GM23338 (cell line): ENCODE data around the gene OMP. TPM values are rescaled to one million over a fixed set of nuclear protein-coding genes. Genes with fewer than 3 reads are reported as not detected.

ENCODE experiments used
- ATAC-seq: fragments of 200-7000 bp; cut with Tn5 transposase; 3 replicates; pipeline ENCODE4 v1.9.1; 2020
- DNase-seq: peaks from one replicate; pipeline ENCODE4 v3.0.0-alpha.2; 2015; ENCODE audit warnings: low spot score
- H2AFZ ChIP-seq: fragments of 200-600 bp; sonication (generic); 2 replicates; pipeline ENCODE4 v1.8.0; 2016; ENCODE audit warnings: antibody characterized with exemption, mild to moderate bottlenecking, moderate library complexity
- H3F3A ChIP-seq: fragments of 200-600 bp; sonication (generic); replicated peaks from 2 replicates; pipeline ENCODE4 v1.8.0; 2017; ENCODE audit warnings: antibody characterized with exemption, mixed run types, low read depth
- H3K27ac ChIP-seq: fragments of 200-600 bp; sonication (generic); 2 replicates; pipeline ENCODE4 v1.6.1; 2016; ENCODE audit warnings: low read depth
- H3K27me3 ChIP-seq: fragments of 200-600 bp; sonication (generic); 2 replicates; pipeline ENCODE4 v1.8.0; 2016; ENCODE audit warnings: mild to moderate bottlenecking, mixed run types, moderate library complexity; ENCODE audit not compliant: insufficient read depth
- H3K36me3 ChIP-seq: fragments of 200-600 bp; sonication (generic); 2 replicates; pipeline ENCODE4 v1.8.0; 2016; ENCODE audit warnings: mild to moderate bottlenecking; ENCODE audit not compliant: insufficient read depth
- H3K4me1 ChIP-seq: fragments of 200-600 bp; sonication (generic); 2 replicates; pipeline ENCODE4 v1.8.0; 2016; ENCODE audit warnings: mild to moderate bottlenecking, moderate library complexity; ENCODE audit not compliant: insufficient read depth
- H3K4me2 ChIP-seq: fragments of 200-600 bp; sonication (generic); 2 replicates; pipeline ENCODE4 v1.7.1; 2017; ENCODE audit warnings: mixed run types
- H3K4me3 ChIP-seq: fragments of 200-600 bp; sonication (generic); 2 replicates; pipeline ENCODE4 v1.6.1; 2016; ENCODE audit warnings: mixed run types
- H3K79me2 ChIP-seq: fragments of 200-600 bp; sonication (generic); replicated peaks from 2 replicates; pipeline ENCODE4 v1.8.0; 2017; ENCODE audit warnings: mild to moderate bottlenecking; ENCODE audit not compliant: insufficient read depth
- H3K9me2 ChIP-seq: fragments of 200-600 bp; sonication (generic); 2 replicates; pipeline ENCODE4 v1.8.0; 2017; ENCODE audit not compliant: insufficient read depth
- H4K20me1 ChIP-seq: fragments of 200-600 bp; sonication (generic); replicated peaks from 2 replicates; pipeline ENCODE4 v1.8.0; 2017; ENCODE audit warnings: mild to moderate bottlenecking; ENCODE audit not compliant: insufficient read depth
- H3K27ac Mint-ChIP-seq: 2 replicates; pipeline ENCODE4 v1.8.0; 2020; ENCODE audit warnings: inconsistent platforms, mild to moderate bottlenecking, moderate library complexity, mixed read lengths
- H3K27me3 Mint-ChIP-seq: 3 replicates; pipeline ENCODE4 v1.8.0; 2022; ENCODE audit warnings: low read depth, mild to moderate bottlenecking, moderate library complexity, mixed read lengths, inconsistent platforms; ENCODE audit not compliant: insufficient read depth, poor library complexity
- H3K36me3 Mint-ChIP-seq: 3 replicates; pipeline ENCODE4 v1.8.0; 2021; ENCODE audit warnings: low read depth, mild to moderate bottlenecking, inconsistent platforms, moderate library complexity, mixed read lengths
- H3K4me1 Mint-ChIP-seq: 3 replicates; pipeline ENCODE4 v1.8.0; 2020; ENCODE audit warnings: mild to moderate bottlenecking, inconsistent platforms, mixed read lengths
- H3K4me3 Mint-ChIP-seq: 3 replicates; pipeline ENCODE4 v1.8.0; 2021; ENCODE audit warnings: moderate library complexity, mild to moderate bottlenecking, inconsistent platforms, mixed read lengths
- H3K9me3 Mint-ChIP-seq: 3 replicates; pipeline ENCODE4 v1.8.0; 2020; ENCODE audit warnings: moderate library complexity, mild to moderate bottlenecking, inconsistent platforms, mixed read lengths
- CREB1 ChIP-seq: fragments of 250-450 bp; sonication (Bioruptor Pico); IDR thresholded peaks from 2 replicates; pipeline ENCODE4 v1.5.0; 2020; ENCODE audit warnings: low read depth, mild to moderate bottlenecking, moderate library complexity
- CTCF ChIP-seq, 2 experiments: fragments of 200-600 bp in 1 of 2; sonication (generic) in 1 of 2; conservative IDR thresholded peaks; 2 replicates each; pipeline versions ENCODE4 v1.5.1 to v1.6.1; 2016 to 2017; ENCODE audit warnings: antibody characterized with exemption in 2 of 2, low read depth in 2 of 2, mild to moderate bottlenecking in 2 of 2, moderate library complexity in 1 of 2
- EZH2 ChIP-seq: fragments of 200-600 bp; sonication (generic); IDR thresholded peaks from one replicate; pipeline ENCODE4 v1.8.0; 2017; ENCODE audit warnings: antibody characterized with exemption, mild to moderate bottlenecking, low read depth; ENCODE audit not compliant: unreplicated experiment
- EZH2phosphoT487 ChIP-seq: fragments of 200-600 bp; sonication (generic); IDR thresholded peaks from one replicate; pipeline ENCODE4 v1.8.1; 2018; ENCODE audit warnings: antibody characterized with exemption; ENCODE audit not compliant: unreplicated experiment
- JUNB ChIP-seq: IDR thresholded peaks from one replicate; pipeline ENCODE4 v1.6.1; 2016; ENCODE audit warnings: antibody characterized with exemption; ENCODE audit not compliant: unreplicated experiment
- NANOG ChIP-seq: IDR thresholded peaks from 2 replicates; pipeline ENCODE4 v1.6.1; 2016; ENCODE audit warnings: antibody characterized with exemption, borderline replicate concordance
- POLR2AphosphoS5 ChIP-seq: IDR thresholded peaks from 2 replicates; pipeline ENCODE4 v1.6.1; 2016; ENCODE audit warnings: antibody characterized with exemption, low read depth
- STAT1 ChIP-seq: IDR thresholded peaks from one replicate; pipeline ENCODE4 v1.6.1; 2016; ENCODE audit warnings: antibody characterized with exemption; ENCODE audit not compliant: unreplicated experiment
- ZNF114 ChIP-seq: fragments of 250-450 bp; sonication (Bioruptor Pico); IDR thresholded peaks from 2 replicates; pipeline ENCODE4 v1.5.0; 2020; ENCODE audit warnings: mild to moderate bottlenecking, moderate library complexity
- ZNF331 ChIP-seq: fragments of 250-450 bp; sonication (Bioruptor Pico); IDR thresholded peaks from 2 replicates; pipeline ENCODE4 v1.5.0; 2020; ENCODE audit warnings: low read depth, mild to moderate bottlenecking, moderate library complexity
- ZNF462 ChIP-seq: fragments of 250-450 bp; sonication (Bioruptor Pico); IDR thresholded peaks from 2 replicates; pipeline ENCODE4 v1.5.0; 2020; ENCODE audit warnings: mild to moderate bottlenecking, moderate library complexity
- polyA plus RNA-seq: library from polyadenylated mRNA; unstranded; fragments of >200 nt; fragmentation: Nextera tagmentation; extraction: Ambion mirVana; gene quantifications from 2 replicates; pipeline ENCODE4 v1.2.1, GENCODE V29; 2016
- total RNA-seq: library from RNA; depleted of rRNA; stranded (reverse); fragments of >200 nt; shearing (Covaris generic); gene quantifications from 2 replicates; pipeline ENCODE4 v1.2.3, GENCODE V29; 2014
- TF ChIP-seq, protein P1 (sequence below): IDR thresholded peaks from one replicate; pipeline ENCODE4 v1.6.1; 2018; ENCODE audit warnings: antibody characterized with exemption; ENCODE audit not compliant: unreplicated experiment
- TF ChIP-seq, protein P2 (sequence below): IDR thresholded peaks from 2 replicates; pipeline ENCODE4 v1.6.1; 2016; ENCODE audit warnings: antibody characterized with exemption

OMP gene
- total and polyA plus RNA-seq, 2 experiments from 2014 or later = 1.0 TPM; not detected in 1

GRCh38 chr11:77125695-77126094, 23.1 kb downstream of the OMP start:
- H4K20me1 ChIP-seq = no peaks in the 10 kb centered on the region
- peaks cover 5% of the 10 kb centered on the region; the same call in 1 of the 3 replicates for H3K36me3 Mint-ChIP-seq
- H3K4me3 ChIP-seq = no peak overlapping the region
- H3K36me3 ChIP-seq = no peaks in the 10 kb centered on the region
- peaks cover 8% of the 10 kb centered on the region for H3K4me1 ChIP-seq
- ATAC-seq = no peak
- H2AFZ ChIP-seq = no peak overlapping the region
- TF ChIP-seq ZNF462 (CRISPR knock-in tag) (no peak), CREB1 (CRISPR knock-in tag) (no peak), POLR2AphosphoS5 (no peak), EZH2phosphoT487 (no peak), JUNB (no peak), STAT1 (no peak), CTCF (conservative IDR thresholded peaks at IDR 0.05; ENCODE audit: low read depth in 2 of 2) (no peak), ZNF114 (no peak), NANOG (no peak), ZNF331 (CRISPR knock-in tag) (no peak), EZH2 (no peak)
- TF ChIP-seq, protein P1, sequence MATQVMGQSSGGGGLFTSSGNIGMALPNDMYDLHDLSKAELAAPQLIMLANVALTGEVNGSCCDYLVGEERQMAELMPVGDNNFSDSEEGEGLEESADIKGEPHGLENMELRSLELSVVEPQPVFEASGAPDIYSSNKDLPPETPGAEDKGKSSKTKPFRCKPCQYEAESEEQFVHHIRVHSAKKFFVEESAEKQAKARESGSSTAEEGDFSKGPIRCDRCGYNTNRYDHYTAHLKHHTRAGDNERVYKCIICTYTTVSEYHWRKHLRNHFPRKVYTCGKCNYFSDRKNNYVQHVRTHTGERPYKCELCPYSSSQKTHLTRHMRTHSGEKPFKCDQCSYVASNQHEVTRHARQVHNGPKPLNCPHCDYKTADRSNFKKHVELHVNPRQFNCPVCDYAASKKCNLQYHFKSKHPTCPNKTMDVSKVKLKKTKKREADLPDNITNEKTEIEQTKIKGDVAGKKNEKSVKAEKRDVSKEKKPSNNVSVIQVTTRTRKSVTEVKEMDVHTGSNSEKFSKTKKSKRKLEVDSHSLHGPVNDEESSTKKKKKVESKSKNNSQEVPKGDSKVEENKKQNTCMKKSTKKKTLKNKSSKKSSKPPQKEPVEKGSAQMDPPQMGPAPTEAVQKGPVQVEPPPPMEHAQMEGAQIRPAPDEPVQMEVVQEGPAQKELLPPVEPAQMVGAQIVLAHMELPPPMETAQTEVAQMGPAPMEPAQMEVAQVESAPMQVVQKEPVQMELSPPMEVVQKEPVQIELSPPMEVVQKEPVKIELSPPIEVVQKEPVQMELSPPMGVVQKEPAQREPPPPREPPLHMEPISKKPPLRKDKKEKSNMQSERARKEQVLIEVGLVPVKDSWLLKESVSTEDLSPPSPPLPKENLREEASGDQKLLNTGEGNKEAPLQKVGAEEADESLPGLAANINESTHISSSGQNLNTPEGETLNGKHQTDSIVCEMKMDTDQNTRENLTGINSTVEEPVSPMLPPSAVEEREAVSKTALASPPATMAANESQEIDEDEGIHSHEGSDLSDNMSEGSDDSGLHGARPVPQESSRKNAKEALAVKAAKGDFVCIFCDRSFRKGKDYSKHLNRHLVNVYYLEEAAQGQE = no peak
- TF ChIP-seq, protein P2, sequence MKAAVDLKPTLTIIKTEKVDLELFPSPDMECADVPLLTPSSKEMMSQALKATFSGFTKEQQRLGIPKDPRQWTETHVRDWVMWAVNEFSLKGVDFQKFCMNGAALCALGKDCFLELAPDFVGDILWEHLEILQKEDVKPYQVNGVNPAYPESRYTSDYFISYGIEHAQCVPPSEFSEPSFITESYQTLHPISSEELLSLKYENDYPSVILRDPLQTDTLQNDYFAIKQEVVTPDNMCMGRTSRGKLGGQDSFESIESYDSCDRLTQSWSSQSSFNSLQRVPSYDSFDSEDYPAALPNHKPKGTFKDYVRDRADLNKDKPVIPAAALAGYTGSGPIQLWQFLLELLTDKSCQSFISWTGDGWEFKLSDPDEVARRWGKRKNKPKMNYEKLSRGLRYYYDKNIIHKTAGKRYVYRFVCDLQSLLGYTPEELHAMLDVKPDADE = no peak
- no peak overlapping the region for H3K4me2 ChIP-seq
- H3K4me3 Mint-ChIP-seq = no peak overlapping the region
- H3K27me3 Mint-ChIP-seq = peaks cover 16% of the 10 kb centered on the region
- H3K27ac ChIP-seq = no peak overlapping the region
- no peak overlapping the region for H3K27ac Mint-ChIP-seq
- peaks cover 24% of the 10 kb centered on the region for H3K4me1 Mint-ChIP-seq
- no peaks in the 10 kb centered on the region for H3K9me3 Mint-ChIP-seq
- H3K79me2 ChIP-seq = no peaks in the 10 kb centered on the region
- no peaks in the 10 kb centered on the region for H3K27me3 ChIP-seq
- H3F3A ChIP-seq = 0 out of 2 replicates have a peak, but pooled peaks cover 4% of the 10 kb centered on the region
- H3K9me2 ChIP-seq = no peaks in the 10 kb centered on the region
- DNase-seq = no peak
